Urinary bladder (tissue), 4 donors: ENCODE results near the gene GALNS. TPM values are rescaled to one million over a fixed set of nuclear protein-coding genes. Genes with fewer than 3 reads are reported as not detected.

Experiments
- DNase-seq: peaks from one replicate; pipeline ENCODE4 v3.0.0-alpha.2; 2015; ENCODE audit errors: extremely low spot score
- H3K27ac ChIP-seq: one replicate; pipeline ENCODE4 v1.5.1; 2013; ENCODE audit warnings: low read depth, mild to moderate bottlenecking, moderate library complexity
- H3K36me3 ChIP-seq: one replicate; pipeline ENCODE4 v1.6.1; 2013; ENCODE audit warnings: mild to moderate bottlenecking, moderate library complexity; ENCODE audit not compliant: insufficient read depth
- H3K4me1 ChIP-seq: one replicate; pipeline ENCODE4 v1.6.1; 2013; ENCODE audit warnings: mild to moderate bottlenecking, moderate library complexity; ENCODE audit not compliant: insufficient read depth
- H3K4me3 ChIP-seq: one replicate; pipeline ENCODE4 v1.5.1; 2013; ENCODE audit warnings: low read depth, low read length
- WGBS: extraction: QIAGEN DNeasy Blood & Tissue Kit; methylation state at CpG from one replicate; pipeline ENCODE4 v1.1.7; 2013; 5-methylcytosine and 5-hydroxymethylcytosine counted together
- polyA plus RNA-seq: library from polyadenylated mRNA; stranded (reverse); fragments of 200-250 nt; gene quantifications from one replicate; pipeline ENCODE4 v1.2.3, GENCODE V29; 2013
- total RNA-seq: library from RNA; depleted of rRNA; stranded (reverse); fragments of >200 nt; gene quantifications from one replicate; pipeline ENCODE4 v1.2.3, GENCODE V29; 2014
- donor health status: healthy with polysubstance abuse.
- donor health status: healthy.

Gene GALNS
- total and polyA plus RNA-seq, 2 donors = 14.6 to 23.0 TPM

DNA sequence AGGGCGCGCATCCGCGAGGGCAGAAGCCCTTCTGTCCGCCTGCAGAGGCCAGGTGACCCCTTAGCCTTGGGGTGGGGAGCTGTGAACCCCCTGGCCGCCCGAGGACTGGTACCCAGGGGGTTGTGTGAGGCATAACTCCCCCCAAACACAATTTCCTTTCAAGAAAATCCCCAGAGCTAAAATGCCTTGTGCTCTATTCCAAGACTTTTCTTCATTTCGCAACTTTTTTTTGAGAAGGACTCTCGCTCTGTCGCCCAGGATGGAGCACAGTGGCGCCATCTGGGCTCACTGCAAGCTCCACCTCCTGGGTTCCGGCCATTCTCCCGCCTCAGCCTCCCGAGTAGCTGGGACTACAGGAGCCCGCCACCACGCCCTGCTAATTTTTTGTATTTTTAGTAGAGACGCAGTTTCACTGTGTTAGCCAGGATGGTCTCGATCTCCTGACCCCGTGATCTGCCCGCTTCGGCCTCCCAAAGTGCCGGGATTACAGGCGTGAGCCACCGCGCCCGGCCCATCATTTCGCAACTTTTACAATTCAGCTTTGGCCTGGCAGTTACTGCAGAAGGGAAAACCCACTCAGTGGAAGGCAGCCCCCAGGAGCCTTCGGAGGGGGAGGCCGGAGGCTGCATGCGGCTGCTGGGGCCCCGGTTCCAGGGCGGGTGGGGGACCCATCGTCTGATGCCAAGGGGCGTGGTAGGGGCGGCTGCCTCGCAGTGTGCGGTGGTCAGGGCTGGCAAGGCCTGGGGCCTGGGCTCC, 44.1 kb downstream of the GALNS start:
- WGBS = 47% methylated on average over 37 of the region's 37 CpGs
- Histone ChIP-seq H3K4me1 (no peaks in the 10 kb centered on the region), H3K4me3 (peak overlapping the region; percentile 40), H3K36me3 (peaks cover 2% of the 10 kb centered on the region), H3K27ac (peak overlapping the region; percentile 77)
- DNase-seq = no peak

DNA sequence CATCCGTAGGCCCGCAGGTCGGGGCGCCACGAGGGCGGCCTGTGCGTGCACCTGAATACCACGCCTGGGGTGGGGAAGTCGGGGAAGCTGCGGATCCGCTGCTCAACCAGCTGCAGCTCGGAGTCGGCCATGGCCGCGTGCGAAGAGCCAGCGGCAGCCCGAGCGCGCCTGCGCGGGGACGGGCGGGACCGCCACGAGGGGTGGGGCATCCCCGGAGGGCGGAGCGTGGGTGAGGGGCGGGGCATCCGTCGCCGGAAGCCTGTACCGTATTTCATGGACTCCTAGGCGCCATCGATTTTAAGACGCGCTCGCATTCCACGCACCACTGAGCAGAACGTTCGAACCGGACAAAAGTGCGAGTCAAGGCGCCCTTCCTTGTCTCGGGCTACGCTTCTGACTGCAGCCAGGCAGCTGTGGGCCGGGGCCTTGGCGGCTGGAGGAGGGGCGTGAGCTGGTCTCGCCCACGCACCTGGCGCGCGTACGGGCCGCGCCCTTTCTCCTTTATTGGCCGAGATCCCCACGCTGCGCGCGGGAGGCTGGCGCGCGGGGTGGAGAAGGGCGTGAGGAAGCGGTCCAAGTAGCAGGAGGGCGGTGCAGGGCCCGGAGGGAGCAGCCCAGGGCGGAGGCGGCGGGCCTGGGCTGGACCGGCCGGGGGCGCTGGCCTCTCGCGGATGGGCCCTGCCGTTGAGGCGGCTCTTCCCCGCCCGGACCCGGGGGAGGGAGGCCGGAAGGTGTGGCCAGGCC, 44.8 kb downstream of the GALNS start, which contains the start of gene APRT:
Gene APRT, minus strand, starts transcription at position 160 of the 744 bp plus-strand sequence. Its CDS starts 29 bp downstream, at position 131.
- DNase-seq = peak; percentile 78
- peak within 1 kb of the TSS; percentile 77 for H3K27ac ChIP-seq

GRCh38 chr16:88810912-88811768, 45.6 kb downstream of the GALNS start:
- no peak for DNase-seq
- under 1% methylated on average over 65 of the region's 65 CpGs for WGBS
- H3K27ac ChIP-seq = peak overlapping the region; percentile 73

More for the DNA sequence above, 44.8 kb downstream of the GALNS start, which contains the start of gene APRT:
- H3K4me1 ChIP-seq = no peaks in the 10 kb centered on the region
- WGBS = under 1% methylated on average over 84 of the region's 84 CpGs
- peak within 1 kb of the TSS; percentile 76 for H3K4me3 ChIP-seq
- H3K36me3 ChIP-seq = peaks cover 2% of the 10 kb centered on the region

GRCh38 chr16:88810166-88810911, 46.4 kb downstream of the GALNS start:
- H3K36me3 ChIP-seq = peaks cover 2% of the 10 kb centered on the region
- H3K27ac ChIP-seq = no peak overlapping the region
- H3K4me1 ChIP-seq = no peaks in the 10 kb centered on the region
- WGBS = 27% methylated on average over 12 of the region's 12 CpGs
- H3K4me3 ChIP-seq = peak overlapping the region; percentile 76
- no peak for DNase-seq

More at GRCh38 chr16:88810912-88811768, 45.6 kb downstream of the GALNS start:
- H3K36me3 ChIP-seq = peaks cover 2% of the 10 kb centered on the region
- H3K4me1 ChIP-seq = no peaks in the 10 kb centered on the region
- peak overlapping the region; percentile 76 for H3K4me3 ChIP-seq

GRCh38 chr16:88809676-88810165, 47.0 kb downstream of the GALNS start:
- WGBS = 80% methylated on average over 10 of the region's 10 CpGs
- H3K4me3 ChIP-seq = no peak overlapping the region
- DNase-seq = no peak
- H3K4me1 ChIP-seq = no peaks in the 10 kb centered on the region
- H3K27ac ChIP-seq = no peak overlapping the region
- H3K36me3 ChIP-seq = peaks cover 2% of the 10 kb centered on the region

DNA sequence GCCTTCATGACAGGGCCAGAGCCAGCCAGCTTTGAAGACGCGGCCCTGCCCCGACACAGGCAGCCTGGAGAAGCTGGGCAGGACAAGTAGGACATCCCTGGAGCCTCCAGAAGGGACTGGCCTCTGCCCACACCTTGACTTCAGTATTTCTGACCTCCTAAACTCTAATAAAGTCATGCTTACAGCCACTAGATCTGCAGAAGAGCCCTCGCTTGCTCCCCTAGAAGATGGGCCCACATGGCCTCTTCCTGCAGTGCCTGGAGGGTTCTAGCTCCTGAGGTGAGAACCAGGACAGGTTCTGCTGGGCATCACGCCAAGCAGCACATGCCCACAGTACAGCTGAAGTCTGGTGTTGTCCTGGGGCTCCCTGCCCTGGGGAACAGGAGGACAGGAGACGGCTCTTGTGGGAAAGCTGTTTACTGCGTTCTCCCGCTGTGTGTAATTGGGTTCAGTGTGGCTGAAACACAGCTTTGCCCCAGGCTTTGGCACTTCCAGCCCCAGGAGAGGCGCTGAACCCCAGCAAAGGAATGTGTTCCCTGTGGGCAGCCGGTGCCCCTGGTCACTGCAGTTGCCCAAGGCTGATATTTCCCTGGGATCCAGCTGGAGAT, 47.6 kb downstream of the GALNS start:
- DNase-seq = no peak
- Histone ChIP-seq H3K36me3 (peaks cover 2% of the 10 kb centered on the region), H3K27ac (no peak overlapping the region), H3K4me3 (no peak overlapping the region), H3K4me1 (no peaks in the 10 kb centered on the region)
- WGBS = 89% methylated on average over 10 of the region's 10 CpGs

DNA sequence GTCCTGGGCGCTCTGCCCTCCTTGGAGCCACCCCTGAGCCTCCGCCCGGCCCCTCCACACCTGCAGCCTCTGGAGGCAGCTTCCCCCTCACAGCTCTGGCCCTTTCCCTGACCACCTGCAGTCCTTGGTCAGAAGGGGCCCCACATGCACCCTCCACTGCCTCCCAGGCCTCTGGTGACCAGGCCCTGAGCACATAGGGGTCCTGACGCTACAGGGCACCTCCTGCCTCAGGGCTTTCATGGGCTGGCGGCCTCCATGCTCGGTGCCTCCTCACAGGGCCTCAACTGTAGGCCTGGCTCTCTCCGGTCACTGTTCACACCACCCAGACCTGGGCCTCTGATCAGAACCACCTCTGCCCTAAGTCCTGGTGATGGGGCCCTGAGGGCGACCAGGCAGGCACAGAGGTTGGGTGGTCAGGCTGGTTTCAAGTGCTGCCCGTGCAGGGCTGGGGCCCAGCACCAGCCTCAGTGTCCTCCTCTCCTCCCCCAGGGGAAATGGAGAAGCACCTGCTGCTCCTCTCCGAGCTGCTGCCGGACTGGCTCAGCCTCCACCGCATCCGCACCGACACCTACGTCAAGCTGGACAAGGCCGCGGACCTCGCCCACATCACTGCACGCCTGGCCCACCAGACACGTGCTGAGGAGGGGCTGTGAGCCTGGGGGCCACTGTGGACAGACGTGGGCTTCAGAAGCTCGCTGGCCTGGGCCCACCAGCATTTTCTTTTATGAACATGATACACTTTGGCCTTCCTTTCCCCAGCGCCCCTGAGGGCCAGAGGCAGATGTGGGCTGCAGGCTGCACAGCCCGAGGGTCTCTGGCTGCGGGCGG, 48.9 kb downstream of the GALNS start:
- no peaks in the 10 kb centered on the region for H3K4me1 ChIP-seq
- DNase-seq = no peak

DNA sequence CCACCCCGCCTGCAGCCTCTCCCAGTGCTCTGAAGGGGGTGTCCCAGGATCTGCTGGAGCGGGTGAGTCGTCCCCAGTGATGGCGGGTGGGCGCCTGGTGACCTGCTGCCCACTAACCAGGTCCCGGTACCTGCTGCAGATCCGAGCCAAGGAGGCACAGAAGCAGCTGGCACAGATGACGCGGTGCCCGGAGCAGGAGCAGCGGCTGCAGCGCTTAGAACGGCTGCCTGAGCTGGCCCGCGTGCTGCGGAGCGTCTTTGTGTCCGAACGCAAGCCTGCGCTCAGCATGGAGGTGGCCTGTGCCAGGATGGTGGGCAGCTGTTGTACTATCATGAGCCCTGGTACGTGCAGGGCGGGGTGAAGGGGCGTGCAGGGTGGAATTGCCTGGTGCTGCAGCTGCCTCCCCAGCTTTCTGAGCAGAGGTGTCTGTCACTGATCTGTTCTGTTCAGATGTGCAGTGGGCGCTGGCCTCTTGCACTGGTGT, 49.6 kb downstream of the GALNS start:
- H3K4me1 ChIP-seq = no peaks in the 10 kb centered on the region

More for the DNA sequence above, 48.9 kb downstream of the GALNS start:
- no peak overlapping the region for H3K4me3 ChIP-seq
- no peak overlapping the region for H3K27ac ChIP-seq
- WGBS = 88% methylated on average over 26 of the region's 26 CpGs
- peaks cover 2% of the 10 kb centered on the region for H3K36me3 ChIP-seq

DNA sequence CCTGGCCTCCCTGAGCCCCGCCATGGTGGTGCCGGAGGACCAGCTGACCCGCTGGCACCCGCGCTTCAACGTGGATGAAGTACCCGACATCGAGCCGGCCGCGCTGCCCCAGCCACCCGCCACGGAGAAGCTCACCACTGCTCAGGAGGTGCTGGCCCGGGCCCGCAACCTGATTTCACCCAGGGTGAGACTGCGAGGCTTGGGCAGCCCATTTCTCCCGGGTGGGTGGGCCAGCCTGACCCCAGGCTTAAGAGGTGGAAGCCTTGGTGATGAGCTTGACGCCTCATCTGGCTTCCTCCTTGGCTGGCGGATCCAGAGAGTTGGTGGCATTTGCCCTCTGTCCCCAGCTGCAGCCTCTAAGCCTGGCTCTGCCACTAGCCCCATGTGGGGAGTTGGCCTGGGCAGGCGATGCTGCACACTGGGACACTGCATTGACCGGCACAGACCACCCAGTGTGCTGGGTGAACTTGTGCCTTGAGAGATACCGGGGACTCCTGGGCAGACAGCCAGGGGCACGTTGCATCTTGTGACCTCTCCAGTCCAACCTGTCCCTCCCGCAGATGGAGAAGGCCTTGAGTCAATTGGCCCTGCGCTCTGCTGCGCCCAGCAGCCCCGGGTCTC, 50.1 kb downstream of the GALNS start:
- peaks cover 2% of the 10 kb centered on the region for H3K36me3 ChIP-seq
- DNase-seq = no peak
- WGBS = 82% methylated on average over 27 of the region's 27 CpGs
- no peak overlapping the region for H3K27ac ChIP-seq
- H3K4me3 ChIP-seq = no peak overlapping the region
- H3K4me1 ChIP-seq = no peaks in the 10 kb centered on the region

More for the DNA sequence above, 49.6 kb downstream of the GALNS start:
- DNase-seq = no peak
- H3K4me3 ChIP-seq = no peak overlapping the region
- H3K27ac ChIP-seq = no peak overlapping the region
- WGBS = 88% methylated on average over 24 of the region's 24 CpGs
- peaks cover 2% of the 10 kb centered on the region for H3K36me3 ChIP-seq

DNA sequence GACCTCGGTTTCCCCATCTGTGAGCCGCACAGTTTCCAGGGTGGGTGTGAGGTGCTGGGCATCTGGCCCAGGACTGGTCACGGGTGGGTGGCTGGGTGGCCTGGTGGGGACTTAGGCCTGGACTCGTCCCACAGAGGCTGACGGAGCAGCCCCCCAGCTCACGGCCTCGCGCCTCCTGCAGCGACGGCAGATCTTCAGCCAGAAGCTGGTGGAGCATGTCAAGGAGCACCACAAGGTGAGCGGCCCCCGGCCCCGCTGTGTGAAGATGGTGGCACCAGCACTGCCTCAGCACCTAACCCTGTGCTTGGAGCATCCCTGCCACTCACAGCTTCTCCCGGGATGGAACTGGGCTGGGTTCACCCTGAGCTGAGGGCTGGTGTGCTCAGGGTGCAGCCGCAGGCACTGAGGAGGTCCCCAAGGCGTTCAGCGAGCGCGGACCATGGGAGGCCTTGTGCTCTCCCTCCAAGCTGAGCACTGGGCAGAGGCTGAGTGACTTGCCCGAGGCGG, 50.8 kb downstream of the GALNS start:
- Histone ChIP-seq H3K4me3 (no peak overlapping the region), H3K4me1 (no peaks in the 10 kb centered on the region), H3K36me3 (peaks cover 2% of the 10 kb centered on the region), H3K27ac (no peak overlapping the region)
- no peak for DNase-seq
- 89% methylated on average over 21 of the region's 21 CpGs for WGBS

DNA sequence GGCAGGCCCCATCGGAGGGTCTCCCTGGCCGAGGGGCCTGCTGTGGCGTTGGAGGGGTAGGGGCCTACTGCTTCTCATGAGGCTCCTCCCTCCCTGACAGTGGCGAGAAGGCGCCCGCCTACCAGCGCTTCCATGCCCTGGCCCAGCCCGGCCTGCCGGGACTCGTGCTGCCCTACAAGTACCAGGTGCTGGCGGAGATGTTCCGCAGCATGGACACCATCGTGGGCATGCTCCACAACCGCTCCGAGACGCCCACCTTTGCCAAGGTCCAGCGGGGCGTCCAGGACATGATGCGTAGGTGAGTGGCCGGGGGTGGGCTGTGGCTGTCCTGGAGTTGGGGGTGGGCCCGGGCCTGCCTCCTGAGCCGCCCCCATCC, 51.4 kb downstream of the GALNS start:
- H3K27ac ChIP-seq = no peak overlapping the region
- no peak for DNase-seq
- H3K4me3 ChIP-seq = no peak overlapping the region
- H3K4me1 ChIP-seq = no peaks in the 10 kb centered on the region
- WGBS = 84% methylated on average over 22 of the region's 22 CpGs
- peaks cover 2% of the 10 kb centered on the region for H3K36me3 ChIP-seq
